K562 (cell line): ENCODE data around the gene MMP20.

Experiments used
- E2F3 ChIP-seq: fragments of 250-450 bp; sonication (Bioruptor Pico); IDR thresholded peaks from 2 replicates; pipeline ENCODE4 v1.4.0; 2020; ENCODE audit warnings: mild to moderate bottlenecking
- TF ChIP-seq, protein P1 (sequence below): fragments of 450-650 bp; IDR thresholded peaks from 2 replicates; pipeline ENCODE4 v1.6.1; 2016
- TF ChIP-seq, protein P2 (sequence below): fragments of 450-650 bp; IDR thresholded peaks from 2 replicates; pipeline ENCODE4 v1.7.0; 2016; ENCODE audit warnings: borderline replicate concordance

DNA sequence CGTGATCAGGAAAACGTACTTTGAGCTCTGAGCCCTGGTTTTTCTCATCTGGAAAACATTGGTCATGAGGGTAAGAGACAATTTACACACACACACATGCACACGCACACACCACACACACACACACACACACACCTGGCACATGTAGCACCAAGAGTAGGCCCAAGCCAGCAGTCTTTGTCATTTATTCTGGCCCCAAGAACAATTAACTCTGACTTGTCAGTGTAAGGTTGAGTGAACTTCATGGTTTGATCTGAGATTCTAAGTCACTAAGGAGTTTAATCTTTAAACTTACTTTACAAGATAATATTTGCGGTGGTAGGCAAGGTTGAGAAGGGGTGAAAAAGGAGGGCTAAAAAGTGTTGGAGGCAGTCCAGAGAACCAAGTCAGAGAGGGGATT lies 44.1 kb downstream of the MMP20 start:
- TF ChIP-seq, protein P1, sequence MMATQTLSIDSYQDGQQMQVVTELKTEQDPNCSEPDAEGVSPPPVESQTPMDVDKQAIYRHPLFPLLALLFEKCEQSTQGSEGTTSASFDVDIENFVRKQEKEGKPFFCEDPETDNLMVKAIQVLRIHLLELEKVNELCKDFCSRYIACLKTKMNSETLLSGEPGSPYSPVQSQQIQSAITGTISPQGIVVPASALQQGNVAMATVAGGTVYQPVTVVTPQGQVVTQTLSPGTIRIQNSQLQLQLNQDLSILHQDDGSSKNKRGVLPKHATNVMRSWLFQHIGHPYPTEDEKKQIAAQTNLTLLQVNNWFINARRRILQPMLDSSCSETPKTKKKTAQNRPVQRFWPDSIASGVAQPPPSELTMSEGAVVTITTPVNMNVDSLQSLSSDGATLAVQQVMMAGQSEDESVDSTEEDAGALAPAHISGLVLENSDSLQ = no peak
- TF ChIP-seq E2F3 (CRISPR knock-in tag) = no peak
- TF ChIP-seq, protein P2, sequence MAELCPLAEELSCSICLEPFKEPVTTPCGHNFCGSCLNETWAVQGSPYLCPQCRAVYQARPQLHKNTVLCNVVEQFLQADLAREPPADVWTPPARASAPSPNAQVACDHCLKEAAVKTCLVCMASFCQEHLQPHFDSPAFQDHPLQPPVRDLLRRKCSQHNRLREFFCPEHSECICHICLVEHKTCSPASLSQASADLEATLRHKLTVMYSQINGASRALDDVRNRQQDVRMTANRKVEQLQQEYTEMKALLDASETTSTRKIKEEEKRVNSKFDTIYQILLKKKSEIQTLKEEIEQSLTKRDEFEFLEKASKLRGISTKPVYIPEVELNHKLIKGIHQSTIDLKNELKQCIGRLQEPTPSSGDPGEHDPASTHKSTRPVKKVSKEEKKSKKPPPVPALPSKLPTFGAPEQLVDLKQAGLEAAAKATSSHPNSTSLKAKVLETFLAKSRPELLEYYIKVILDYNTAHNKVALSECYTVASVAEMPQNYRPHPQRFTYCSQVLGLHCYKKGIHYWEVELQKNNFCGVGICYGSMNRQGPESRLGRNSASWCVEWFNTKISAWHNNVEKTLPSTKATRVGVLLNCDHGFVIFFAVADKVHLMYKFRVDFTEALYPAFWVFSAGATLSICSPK = no peak
